ENCODE results near the gene GSPT1.

DNA sequence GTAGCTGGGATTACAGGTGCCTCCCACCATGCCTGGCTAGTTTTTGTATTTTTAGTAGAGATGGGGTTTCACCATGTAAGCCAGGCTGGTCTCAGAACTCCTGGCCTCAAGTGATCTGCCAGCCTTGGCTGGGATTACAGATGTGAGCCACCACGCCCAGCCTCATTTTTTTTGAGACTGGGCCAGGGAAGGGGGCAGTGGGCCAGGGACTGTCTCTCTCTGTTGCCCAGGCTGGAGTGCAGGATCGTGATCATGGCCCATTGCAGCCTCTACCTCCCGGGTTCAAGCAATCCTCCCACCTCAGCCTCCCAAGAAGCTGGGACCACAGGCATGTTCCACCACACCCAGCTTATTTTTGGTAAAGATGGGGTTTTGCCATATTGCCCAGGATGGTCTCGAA lies 80.4 kb downstream of the GSPT1 start:
- TF ChIP-seq, protein P1, sequence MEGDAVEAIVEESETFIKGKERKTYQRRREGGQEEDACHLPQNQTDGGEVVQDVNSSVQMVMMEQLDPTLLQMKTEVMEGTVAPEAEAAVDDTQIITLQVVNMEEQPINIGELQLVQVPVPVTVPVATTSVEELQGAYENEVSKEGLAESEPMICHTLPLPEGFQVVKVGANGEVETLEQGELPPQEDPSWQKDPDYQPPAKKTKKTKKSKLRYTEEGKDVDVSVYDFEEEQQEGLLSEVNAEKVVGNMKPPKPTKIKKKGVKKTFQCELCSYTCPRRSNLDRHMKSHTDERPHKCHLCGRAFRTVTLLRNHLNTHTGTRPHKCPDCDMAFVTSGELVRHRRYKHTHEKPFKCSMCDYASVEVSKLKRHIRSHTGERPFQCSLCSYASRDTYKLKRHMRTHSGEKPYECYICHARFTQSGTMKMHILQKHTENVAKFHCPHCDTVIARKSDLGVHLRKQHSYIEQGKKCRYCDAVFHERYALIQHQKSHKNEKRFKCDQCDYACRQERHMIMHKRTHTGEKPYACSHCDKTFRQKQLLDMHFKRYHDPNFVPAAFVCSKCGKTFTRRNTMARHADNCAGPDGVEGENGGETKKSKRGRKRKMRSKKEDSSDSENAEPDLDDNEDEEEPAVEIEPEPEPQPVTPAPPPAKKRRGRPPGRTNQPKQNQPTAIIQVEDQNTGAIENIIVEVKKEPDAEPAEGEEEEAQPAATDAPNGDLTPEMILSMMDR (conservative IDR thresholded peaks at IDR 0.05; ENCODE audit: low read depth, low read length), result no peak
- no peak for TF ChIP-seq EZH2 (IDR thresholded peaks at IDR 0.05; ENCODE audit: borderline replicate concordance, low read depth, low read length, poor library complexity, severe bottlenecking)

Data from A673 (cell line).